Measurements from ENCODE around the gene PHLDB2. TPM values are rescaled to one million over a fixed set of nuclear protein-coding genes. Genes with fewer than 3 reads are reported as not detected.

PHLDB2 gene
- total and polyA plus RNA-seq, 2 donors (not counting 1 experiment from before 2014, with no cell fraction given), result 33.8 to 47.9 TPM

GRCh38 chr3:111952866-111953450, 93.9 kb downstream of the PHLDB2 start:
- no peak for DNase-seq (ENCODE audit: low read depth in 2 of 2)
- no peak overlapping the region for H3K4me3 ChIP-seq (replicated peaks in 1 of 4; ENCODE audit: control extremely low read depth in 1 of 4, insufficient read depth in 1 of 4, low read depth in 3 of 4, low read length in 4 of 4)
- H3K27me3 ChIP-seq (ENCODE audit: control insufficient read depth, insufficient read depth, low read length), result no peaks in the 10 kb centered on the region
- H3K27ac ChIP-seq (ENCODE audit: insufficient read depth, low read length), result no peak overlapping the region
- H3K9me3 ChIP-seq (ENCODE audit: control insufficient read depth, insufficient read depth, low read depth, low read length), result no peaks in the 10 kb centered on the region
- no peaks in the 10 kb centered on the region for H3K79me2 ChIP-seq (ENCODE audit: control insufficient read depth, insufficient read depth, low read length)
- no peak overlapping the region for H3K9ac ChIP-seq (ENCODE audit: insufficient read depth, low read length)
- H3K4me2 ChIP-seq (ENCODE audit: extremely low read depth, insufficient read depth, low read length), result no peak overlapping the region
- TF ChIP-seq CTCF (conservative IDR thresholded peaks at IDR 0.05 in 1 of 2, IDR thresholded peaks at IDR 0.05 in 1 of 2; ENCODE audit: low read depth in 1 of 2, low read length in 2 of 2) (no peak), EZH2 (IDR thresholded peaks at IDR 0.05; ENCODE audit: low read length, missing control alignments) (no peak)
- no peak overlapping the region for H2AFZ ChIP-seq (ENCODE audit: low read length)
- H3K4me1 ChIP-seq (ENCODE audit: control insufficient read depth, extremely low read depth, insufficient read depth, low read length), result no peaks in the 10 kb centered on the region
- peaks cover 7% of the 10 kb centered on the region for H3K36me3 ChIP-seq (ENCODE audit: control insufficient read depth, insufficient read depth, low read length)
- H4K20me1 ChIP-seq (ENCODE audit: control insufficient read depth, extremely low read depth, insufficient read depth, low read length), result no peaks in the 10 kb centered on the region

- Histone ChIP-seq H3K4me3 (replicated peaks in 1 of 4; ENCODE audit: control extremely low read depth in 1 of 4, insufficient read depth in 1 of 4, low read depth in 3 of 4, low read length in 4 of 4) (no peak overlapping the region), H3K79me2 (ENCODE audit: control insufficient read depth, insufficient read depth, low read length) (no peaks in the 10 kb centered on the region), H3K27me3 (ENCODE audit: control insufficient read depth, insufficient read depth, low read length) (no peaks in the 10 kb centered on the region), H3K27ac (ENCODE audit: insufficient read depth, low read length) (no peak overlapping the region), H3K9ac (ENCODE audit: insufficient read depth, low read length) (no peak overlapping the region), H3K36me3 (ENCODE audit: control insufficient read depth, insufficient read depth, low read length) (peaks cover 7% of the 10 kb centered on the region), H3K4me1 (ENCODE audit: control insufficient read depth, extremely low read depth, insufficient read depth, low read length) (no peaks in the 10 kb centered on the region), H2AFZ (ENCODE audit: low read length) (no peak overlapping the region), H4K20me1 (ENCODE audit: control insufficient read depth, extremely low read depth, insufficient read depth, low read length) (no peaks in the 10 kb centered on the region), H3K9me3 (ENCODE audit: control insufficient read depth, insufficient read depth, low read depth, low read length) (no peaks in the 10 kb centered on the region), H3K4me2 (ENCODE audit: extremely low read depth, insufficient read depth, low read length) (no peak overlapping the region)
- TF ChIP-seq EZH2 (IDR thresholded peaks at IDR 0.05; ENCODE audit: low read length, missing control alignments), result no peak
- no peak for TF ChIP-seq CTCF (conservative IDR thresholded peaks at IDR 0.05 in 1 of 2, IDR thresholded peaks at IDR 0.05 in 1 of 2; ENCODE audit: low read depth in 1 of 2, low read length in 2 of 2)
- peak; percentile 47 to 62 for DNase-seq (ENCODE audit: low read depth in 2 of 2)
These were observed 95.3 kb downstream of the PHLDB2 start for GRCh38 chr3:111954228-111954990.

GRCh38 chr3:111955876-111956275, 96.8 kb downstream of the PHLDB2 start:
- no peak for DNase-seq (ENCODE audit: low read depth in 2 of 2)
- H3K4me2 ChIP-seq (ENCODE audit: extremely low read depth, insufficient read depth, low read length), result no peak overlapping the region
- no peak overlapping the region for H2AFZ ChIP-seq (ENCODE audit: low read length)
- H3K27ac ChIP-seq (ENCODE audit: insufficient read depth, low read length), result no peak overlapping the region
- no peak overlapping the region for H3K9ac ChIP-seq (ENCODE audit: insufficient read depth, low read length)
- no peak overlapping the region for H3K4me3 ChIP-seq (replicated peaks in 1 of 4; ENCODE audit: control extremely low read depth in 1 of 4, insufficient read depth in 1 of 4, low read depth in 3 of 4, low read length in 4 of 4)
- no peaks in the 10 kb centered on the region for H3K79me2 ChIP-seq (ENCODE audit: control insufficient read depth, insufficient read depth, low read length)
- H4K20me1 ChIP-seq (ENCODE audit: control insufficient read depth, extremely low read depth, insufficient read depth, low read length), result no peaks in the 10 kb centered on the region
- H3K27me3 ChIP-seq (ENCODE audit: control insufficient read depth, insufficient read depth, low read length), result no peaks in the 10 kb centered on the region
- H3K9me3 ChIP-seq (ENCODE audit: control insufficient read depth, insufficient read depth, low read depth, low read length), result no peaks in the 10 kb centered on the region
- H3K4me1 ChIP-seq (ENCODE audit: control insufficient read depth, extremely low read depth, insufficient read depth, low read length), result no peaks in the 10 kb centered on the region
- peaks cover 4% of the 10 kb centered on the region for H3K36me3 ChIP-seq (ENCODE audit: control insufficient read depth, insufficient read depth, low read length)
- TF ChIP-seq CTCF (conservative IDR thresholded peaks at IDR 0.05 in 1 of 2, IDR thresholded peaks at IDR 0.05 in 1 of 2; ENCODE audit: low read depth in 1 of 2, low read length in 2 of 2), result no peak
- TF ChIP-seq EZH2 (IDR thresholded peaks at IDR 0.05; ENCODE audit: low read length, missing control alignments), result no peak
